C4-2B (cell line): ENCODE results near the gene CDC73.
A peak's percentile ranks its signal among the peaks of the same experiment; 100 is the strongest.

Source experiments
- H3K27ac ChIP-seq: fragments of 450-650 bp; 2 replicates; pipeline ENCODE4 v1.5.1; 2017
- ZFX ChIP-seq: fragments of 450-650 bp; IDR thresholded peaks from 2 replicates; pipeline ENCODE4 v1.6.1; 2017
- TF ChIP-seq, protein P1 (sequence below): fragments of 450-650 bp; conservative IDR thresholded peaks from 2 replicates; pipeline ENCODE4 v1.5.1; 2017; ENCODE audit warnings: mild to moderate bottlenecking

Gene CDC73

DNA sequence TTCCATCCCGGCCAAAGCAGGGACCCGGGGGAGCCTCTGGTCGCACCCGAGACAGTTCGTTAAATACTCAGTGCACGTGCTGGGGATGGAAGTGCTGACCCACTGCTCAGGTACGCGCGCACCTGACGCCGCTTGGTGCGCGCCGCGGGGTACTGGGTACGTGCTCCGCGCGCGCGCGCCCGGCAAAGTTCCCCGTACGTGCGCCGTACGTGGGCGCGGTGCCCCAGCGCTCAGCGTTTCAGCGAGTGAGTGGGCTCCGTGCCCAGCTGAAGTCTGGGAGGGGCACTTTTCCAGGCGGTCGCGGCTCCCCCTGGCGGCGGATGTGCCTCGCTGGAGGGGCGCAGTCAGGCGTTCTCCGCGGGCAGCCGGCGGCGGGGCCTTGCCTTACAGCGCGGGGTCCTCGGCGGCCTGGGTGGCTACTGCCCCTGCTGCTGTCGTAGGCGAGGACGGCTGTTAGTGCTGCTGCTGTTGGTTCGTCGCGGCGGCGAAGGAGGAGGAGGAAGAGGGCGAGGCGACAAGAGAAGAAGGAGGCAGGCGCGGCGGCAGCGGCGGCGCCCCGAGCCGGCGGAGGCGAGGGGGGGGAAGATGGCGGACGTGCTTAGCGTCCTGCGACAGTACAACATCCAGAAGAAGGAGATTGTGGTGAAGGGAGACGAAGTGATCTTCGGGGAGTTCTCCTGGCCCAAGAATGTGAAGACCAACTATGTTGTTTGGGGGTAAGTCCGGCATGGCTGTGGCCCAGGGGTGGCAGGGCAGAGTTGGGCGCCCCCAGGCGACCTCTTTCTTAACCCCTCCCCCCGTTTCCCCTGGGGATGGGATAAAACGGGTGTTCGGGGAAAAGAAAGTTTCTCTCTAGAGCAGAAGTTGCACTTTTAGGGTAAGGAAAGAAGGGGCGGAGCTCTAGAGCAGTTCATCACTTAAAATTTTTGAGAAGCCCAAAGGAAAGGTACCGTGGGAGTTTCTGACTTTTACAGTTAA is at the start of gene CDC73:
Gene CDC73 (plus strand): TSS at position 416 of the 978 bp plus-strand sequence. CDS start 170 bp downstream, at position 586.
- TF ChIP-seq, protein P1, sequence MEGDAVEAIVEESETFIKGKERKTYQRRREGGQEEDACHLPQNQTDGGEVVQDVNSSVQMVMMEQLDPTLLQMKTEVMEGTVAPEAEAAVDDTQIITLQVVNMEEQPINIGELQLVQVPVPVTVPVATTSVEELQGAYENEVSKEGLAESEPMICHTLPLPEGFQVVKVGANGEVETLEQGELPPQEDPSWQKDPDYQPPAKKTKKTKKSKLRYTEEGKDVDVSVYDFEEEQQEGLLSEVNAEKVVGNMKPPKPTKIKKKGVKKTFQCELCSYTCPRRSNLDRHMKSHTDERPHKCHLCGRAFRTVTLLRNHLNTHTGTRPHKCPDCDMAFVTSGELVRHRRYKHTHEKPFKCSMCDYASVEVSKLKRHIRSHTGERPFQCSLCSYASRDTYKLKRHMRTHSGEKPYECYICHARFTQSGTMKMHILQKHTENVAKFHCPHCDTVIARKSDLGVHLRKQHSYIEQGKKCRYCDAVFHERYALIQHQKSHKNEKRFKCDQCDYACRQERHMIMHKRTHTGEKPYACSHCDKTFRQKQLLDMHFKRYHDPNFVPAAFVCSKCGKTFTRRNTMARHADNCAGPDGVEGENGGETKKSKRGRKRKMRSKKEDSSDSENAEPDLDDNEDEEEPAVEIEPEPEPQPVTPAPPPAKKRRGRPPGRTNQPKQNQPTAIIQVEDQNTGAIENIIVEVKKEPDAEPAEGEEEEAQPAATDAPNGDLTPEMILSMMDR = peak; percentile 96
- no peak for TF ChIP-seq ZFX
- H3K27ac ChIP-seq = peak within 1 kb of the TSS; percentile 90

DNA sequence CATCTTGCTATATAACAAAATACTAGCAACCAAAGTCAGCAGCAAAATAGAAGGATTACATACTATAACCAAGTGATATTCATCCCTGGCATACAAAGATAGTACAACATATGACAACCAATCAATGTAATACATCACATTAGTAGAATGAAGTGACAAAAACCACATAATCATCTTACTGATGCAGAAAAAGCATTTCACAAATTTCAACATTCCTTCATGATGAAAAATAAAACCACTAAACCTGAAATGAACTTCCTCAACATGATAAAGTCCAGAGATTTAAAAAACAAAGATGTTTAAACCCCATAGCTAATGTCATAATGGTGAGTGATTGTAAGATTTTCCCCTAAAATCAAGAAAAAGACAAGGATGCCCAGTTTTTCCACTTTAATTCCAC is 43.8 kb upstream of the CDC73 start:
- no peak overlapping the region for H3K27ac ChIP-seq
- TF ChIP-seq, protein P1 = no peak
- TF ChIP-seq ZFX = no peak

DNA sequence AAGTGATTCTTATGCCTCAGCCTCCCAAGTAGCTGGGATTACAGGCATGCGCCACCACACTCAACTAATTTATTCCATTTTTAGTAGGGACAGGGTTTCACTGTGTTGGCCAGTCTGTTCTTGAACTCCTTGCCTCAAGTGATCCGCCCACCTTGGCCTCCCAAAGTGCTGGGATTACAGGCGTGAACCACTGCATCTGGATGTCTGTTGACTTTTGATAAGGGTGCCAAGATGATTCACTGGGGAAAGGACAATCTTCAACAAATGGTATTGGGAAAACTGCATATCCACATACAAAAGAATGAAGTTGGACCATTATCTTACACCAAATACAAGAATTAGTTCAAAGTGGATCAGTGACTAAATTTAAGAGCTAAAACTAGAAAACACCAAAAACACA is 42.6 kb upstream of the CDC73 start:
- TF ChIP-seq, protein P1 = no peak
- TF ChIP-seq ZFX = no peak

DNA sequence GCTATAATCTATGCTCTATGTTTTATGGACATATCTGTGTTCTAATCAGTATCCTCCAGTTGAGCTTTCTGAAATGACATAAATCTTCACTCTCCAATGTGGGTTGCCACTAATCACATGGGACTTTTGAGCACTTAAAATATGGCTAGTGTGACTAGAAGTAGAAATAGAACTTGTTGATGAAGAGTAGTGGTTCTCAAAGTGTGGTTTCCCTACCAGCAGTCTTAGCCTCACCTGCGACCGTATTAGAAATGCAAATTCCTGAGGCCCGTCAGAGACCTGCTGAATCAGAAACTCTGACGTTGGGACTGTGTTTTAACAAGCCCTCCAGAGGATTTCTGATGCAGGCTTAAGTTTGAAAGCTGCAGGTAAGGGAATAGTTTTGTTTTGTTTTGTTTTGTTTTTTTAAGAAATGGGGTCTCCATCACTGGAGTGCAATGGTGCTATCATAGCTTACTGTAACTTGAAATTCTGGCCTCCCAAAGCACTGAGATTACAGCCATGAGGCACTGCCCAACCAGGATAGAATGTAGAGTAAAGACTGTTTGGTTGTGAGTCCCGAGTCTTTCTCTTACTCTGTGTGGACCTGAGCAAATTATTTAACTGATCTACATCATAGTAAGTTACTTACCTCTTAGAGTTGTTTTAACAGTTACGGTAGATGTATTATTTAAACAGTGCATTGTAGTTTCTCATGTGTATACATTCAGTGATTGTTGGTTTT is 38.3 kb upstream of the CDC73 start:
- no peak overlapping the region for H3K27ac ChIP-seq
- TF ChIP-seq ZFX = no peak
- TF ChIP-seq, protein P1 = no peak

More for the DNA sequence above, 42.6 kb upstream of the CDC73 start:
- H3K27ac ChIP-seq = no peak overlapping the region

DNA sequence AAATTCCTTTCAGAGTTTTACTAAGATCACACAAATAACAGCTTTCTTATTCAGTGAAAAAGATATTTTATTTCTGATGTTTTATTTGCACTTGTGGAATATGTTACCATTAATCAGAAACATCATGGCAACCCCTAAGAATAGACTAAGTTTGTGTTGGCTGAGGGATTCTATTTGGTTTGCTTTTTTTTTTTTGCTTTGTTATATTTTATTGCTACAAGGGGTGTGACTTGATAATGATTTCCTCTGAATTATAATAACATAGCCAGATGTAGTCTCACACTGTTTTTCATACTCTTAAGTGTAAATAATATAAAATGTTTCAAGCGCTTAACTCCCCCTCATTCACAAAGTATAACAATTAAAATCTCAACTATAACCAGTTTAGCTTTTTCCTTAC is 36.6 kb upstream of the CDC73 start:
- TF ChIP-seq ZFX = no peak
- TF ChIP-seq, protein P1 = no peak
- no peak overlapping the region for H3K27ac ChIP-seq

DNA sequence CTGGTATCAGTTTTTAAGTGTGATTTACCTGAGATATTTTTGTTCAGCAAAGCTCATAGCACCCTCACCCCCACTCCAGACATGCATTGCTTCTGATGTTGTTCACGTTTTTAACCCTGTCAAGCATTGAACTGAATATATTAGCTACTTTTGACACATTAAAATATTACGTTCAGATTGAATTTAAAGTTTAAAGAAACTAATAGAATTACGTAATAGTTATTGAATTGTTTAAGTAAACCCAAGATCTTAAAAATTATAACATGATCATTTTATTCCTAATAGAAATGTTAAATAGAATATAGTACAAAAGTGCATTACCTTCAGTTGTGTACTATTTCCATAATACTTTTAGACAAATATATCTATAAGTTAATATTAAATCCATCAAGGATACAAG is 35.5 kb upstream of the CDC73 start:
- TF ChIP-seq, protein P1 = no peak
- no peak for TF ChIP-seq ZFX
- H3K27ac ChIP-seq = no peak overlapping the region

DNA sequence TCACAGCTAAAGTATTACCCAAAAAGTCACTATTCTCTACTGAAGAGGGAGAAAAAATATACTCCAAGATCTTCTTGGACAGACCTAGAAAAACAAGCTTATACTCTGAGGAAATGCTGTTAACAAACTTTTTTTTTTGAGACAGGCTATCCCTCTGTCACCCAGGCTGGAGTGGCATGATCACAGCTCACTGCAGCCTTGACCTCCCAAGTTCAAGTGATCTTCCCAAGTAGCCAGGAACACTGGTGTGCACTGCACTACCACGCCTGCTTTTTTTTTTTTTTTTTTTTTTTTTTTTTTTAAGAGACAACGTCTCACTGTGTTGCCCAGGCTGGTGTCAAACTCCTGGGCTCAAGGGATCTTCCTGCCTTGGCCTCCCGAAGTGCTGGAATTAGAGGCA is 33.9 kb upstream of the CDC73 start:
- TF ChIP-seq, protein P1 = no peak
- H3K27ac ChIP-seq = no peak overlapping the region
